NCI-H1694 treated with DMSO at 0.1 percent for 48 hours (cell line): ENCODE measurements around the gene GSTA4.
A peak's percentile ranks its signal among the peaks of the same experiment; 100 is the strongest.
"Not testable (repeated sequence)": the region's sequence is repeated elsewhere in the genome, so short reads cannot be mapped to it uniquely, and the experiment has no call there.

Experiments used
- DNase-seq: peaks from one replicate; lab custom pipeline; 2025; lab: John Stamatoyannopoulos, UW

GSTA4 gene

DNA sequence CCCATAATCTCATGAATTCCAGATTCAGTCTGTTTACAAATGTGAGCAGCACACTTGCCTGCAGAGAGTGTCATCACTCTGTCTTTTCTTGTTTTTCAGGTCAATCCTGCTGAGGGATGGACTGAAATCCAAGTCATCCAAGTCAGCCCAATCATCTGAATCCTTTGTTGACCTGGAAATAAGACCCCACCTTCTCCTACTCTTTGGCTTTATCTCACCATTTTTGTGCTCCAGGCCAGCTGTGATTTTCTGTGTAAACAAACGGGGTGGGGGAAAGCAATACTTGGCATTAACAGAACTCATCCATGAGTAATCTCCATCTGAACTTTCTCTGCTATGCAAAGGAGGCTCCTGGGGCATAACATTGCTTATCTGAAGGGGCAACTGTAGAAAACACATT lies 16.9 kb upstream of the GSTA4 start:
- no peak for DNase-seq

- no peak for DNase-seq
These were observed 15.4 kb upstream of the GSTA4 start for GRCh38 chr6:53010504-53010903.

DNA sequence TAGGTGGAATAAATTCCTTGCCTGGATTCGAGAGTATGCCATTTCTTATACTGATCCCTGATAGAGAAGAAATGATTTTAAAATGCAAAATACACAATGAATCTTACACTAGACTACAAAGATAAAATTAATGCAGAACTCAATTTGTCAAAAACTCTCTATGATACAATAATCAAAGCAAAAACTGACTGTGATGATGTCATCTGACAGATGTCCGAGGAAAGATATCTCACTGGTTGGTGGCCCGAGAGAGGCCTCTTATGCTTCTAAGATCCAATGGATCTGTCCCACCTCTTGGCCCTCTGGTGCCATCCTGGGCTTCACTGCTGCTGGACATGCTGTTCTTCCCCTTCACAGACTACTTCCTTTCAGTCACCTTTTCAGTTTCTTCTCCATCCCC lies 14.4 kb upstream of the GSTA4 start:
- DNase-seq: no peak

DNA sequence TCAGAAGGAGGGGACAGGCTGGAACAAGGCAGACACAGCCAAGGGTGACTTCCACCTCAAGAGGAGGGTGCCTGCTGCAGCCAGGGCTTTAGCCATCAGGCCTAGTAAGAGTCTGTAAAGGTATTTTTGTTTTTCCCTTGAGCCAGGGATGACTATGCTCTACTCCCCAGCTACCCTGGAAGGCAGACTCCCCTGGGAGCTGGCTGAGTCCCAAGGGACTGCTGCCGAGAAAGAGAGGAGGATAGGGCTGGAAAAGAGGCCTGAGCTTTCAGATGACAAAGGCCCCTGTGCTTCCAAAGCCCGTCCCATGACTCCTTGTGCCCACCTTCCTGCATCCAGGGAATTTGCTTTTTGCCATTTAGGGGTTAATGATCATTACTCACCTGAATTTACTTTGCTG lies 14.0 kb upstream of the GSTA4 start:
- no peak for DNase-seq

- not testable (repeated sequence) for DNase-seq
These were observed 13.2 kb upstream of the GSTA4 start for GRCh38 chr6:53008192-53008687.

DNA sequence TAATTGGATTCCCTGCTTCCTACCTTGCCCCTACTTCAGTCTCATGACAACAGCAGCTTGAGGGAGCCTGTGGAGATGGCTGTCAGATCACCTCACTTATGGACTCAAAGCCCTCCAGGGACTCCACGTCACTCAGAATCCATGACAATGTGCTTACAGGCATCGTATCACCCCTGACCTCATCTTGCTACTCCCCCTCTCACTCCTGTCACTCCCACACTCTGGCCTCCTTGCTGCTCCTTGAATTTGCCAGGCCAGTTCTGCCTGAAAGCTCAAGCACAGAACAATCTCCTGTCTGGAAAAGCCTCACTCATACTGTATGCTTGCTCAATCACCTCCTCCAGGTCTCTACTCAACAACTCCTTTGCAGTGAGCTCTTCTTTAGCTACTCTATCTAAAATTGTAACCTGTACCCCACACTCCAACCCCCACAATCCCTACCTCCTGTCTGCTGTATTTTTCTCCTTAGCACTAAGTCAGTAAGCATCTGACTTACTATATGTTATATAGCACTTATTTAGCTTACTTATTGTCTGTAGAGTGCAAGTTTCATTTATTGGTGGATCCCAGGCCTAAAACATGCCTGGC lies 10.7 kb upstream of the GSTA4 start:
- no peak for DNase-seq

DNA sequence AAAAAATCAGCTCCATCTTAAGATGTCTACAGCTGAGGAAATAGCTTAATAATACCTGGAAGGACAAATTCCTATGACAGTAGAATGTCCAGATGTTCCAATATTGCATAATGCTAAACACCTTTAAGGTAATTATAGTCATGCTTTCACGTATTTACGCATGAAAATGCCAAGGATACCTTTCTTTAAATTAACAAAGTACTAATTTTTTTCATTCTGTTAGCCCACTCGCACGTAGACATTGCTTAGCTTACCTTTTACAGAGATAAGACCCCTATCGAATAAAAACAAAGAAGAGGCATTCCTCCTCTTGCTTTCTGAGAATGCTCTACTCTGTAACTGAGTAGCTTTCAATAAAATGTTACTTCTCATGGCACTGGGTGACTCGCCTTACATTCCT lies 4.4 kb upstream of the GSTA4 start:
- DNase-seq: no peak

- DNase-seq: no peak
These were observed 3.5 kb upstream of the GSTA4 start for GRCh38 chr6:52998603-52999002.

GRCh38 chr6:52995913-52996645 lies 995 bp upstream of the GSTA4 start:
- peak; percentile 45 for DNase-seq

- DNase-seq: no peak
These were observed 320 bp downstream of the GSTA4 start for GRCh38 chr6:52994839-52995088.

DNA sequence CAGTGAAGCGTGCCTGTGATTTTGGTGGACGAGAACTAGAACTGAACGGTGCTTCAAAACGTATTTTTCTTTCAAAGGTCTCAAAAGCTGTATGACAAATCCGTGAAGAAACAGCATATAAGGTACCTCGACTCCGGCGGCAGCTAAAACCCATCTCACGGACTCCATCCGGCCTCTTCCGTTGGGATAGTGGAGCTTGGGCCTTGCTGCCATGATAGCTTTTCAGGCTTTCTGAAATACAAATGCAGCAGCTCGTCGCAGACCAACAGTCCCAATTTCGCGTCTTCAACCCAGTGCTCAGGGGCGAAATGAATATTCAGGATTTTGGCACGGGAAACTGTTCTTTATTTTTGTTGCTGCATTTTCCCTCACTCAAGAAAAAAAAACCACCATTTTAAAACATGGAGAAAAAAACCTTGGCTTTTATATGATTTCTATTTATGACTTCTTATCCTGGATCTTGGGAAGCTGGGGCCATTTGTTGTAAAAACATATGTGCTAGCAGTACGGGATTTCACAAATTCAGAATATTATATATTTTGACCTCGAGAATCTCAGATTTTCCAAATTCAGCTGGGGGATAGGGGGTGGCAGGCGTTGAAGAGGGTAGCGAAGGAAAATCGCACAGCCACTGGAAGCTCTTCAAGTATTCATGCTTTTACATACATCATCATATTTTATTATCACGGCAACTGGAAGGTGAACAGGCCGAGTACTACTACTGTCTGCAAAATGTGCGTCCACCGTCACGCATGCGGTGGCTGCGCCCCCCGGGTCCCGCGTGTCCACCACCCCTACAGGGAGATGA lies 849 bp downstream of the GSTA4 start:
- peak; percentile 40 for DNase-seq

- no peak for DNase-seq
These were observed 1.8 kb downstream of the GSTA4 start for GRCh38 chr6:52992980-52993920.

- DNase-seq: no peak
These were observed 4.7 kb downstream of the GSTA4 start for GRCh38 chr6:52990342-52990741.

DNA sequence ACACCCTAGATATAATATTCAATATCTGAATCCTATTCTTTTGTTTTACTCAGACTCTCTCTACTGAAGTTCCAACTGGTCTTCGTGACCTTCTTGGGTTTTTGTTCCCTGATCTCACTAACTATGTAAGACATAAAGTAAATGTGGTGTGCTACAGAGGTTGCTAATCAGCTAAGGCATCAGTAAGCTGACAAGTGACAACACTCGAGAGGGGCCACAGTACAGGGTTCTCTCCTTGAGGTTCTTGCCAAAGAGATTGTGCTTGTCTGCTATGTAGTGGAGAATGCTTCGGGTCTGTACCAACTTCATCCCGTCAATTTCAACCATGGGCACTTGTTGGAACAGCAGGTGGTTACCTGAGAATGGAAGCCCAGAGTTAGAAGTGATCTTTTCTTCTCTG lies 9.9 kb downstream of the GSTA4 start:
- DNase-seq: no peak

DNA sequence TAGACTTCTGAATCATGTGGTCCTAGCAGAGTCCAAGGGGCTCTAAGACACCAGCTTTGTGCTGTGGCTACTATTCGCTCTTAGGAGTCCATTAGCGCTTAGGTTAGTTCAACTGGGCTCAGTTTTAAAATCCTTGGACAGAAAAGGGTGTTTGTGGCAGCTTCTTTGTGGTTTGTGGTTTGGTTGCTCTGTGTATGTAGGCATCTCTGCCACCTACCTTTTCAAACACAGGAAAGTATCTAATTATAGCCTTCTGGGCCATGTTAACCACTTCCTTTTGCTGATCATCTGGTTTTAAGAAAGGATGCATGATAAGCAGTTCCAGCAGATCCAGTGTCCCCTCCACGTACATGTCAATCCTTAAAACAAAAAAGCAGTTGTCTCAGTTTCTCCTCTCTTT lies 10.8 kb downstream of the GSTA4 start:
- DNase-seq: no peak

- no peak for DNase-seq
These were observed 11.8 kb downstream of the GSTA4 start for GRCh38 chr6:52983159-52983848.

DNA sequence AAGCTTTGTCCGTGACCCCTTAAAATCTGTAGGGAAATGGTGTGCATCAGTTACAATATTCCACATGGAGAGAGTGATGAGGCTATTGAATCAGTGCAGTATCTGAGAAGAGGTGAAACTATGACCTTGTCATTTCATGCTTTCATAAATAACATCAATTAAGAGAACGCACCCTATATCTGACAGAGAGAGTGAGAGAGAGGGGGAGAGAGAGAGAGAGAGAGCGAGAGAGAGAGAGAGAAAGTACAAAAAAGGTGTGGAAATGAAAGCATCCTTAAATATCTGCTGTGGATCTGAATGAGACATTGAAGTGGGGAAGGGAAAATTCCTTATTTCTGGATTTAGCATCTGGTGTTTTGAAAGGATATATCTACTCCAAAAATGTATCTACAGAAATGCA lies 12.4 kb downstream of the GSTA4 start:
- no peak for DNase-seq

DNA sequence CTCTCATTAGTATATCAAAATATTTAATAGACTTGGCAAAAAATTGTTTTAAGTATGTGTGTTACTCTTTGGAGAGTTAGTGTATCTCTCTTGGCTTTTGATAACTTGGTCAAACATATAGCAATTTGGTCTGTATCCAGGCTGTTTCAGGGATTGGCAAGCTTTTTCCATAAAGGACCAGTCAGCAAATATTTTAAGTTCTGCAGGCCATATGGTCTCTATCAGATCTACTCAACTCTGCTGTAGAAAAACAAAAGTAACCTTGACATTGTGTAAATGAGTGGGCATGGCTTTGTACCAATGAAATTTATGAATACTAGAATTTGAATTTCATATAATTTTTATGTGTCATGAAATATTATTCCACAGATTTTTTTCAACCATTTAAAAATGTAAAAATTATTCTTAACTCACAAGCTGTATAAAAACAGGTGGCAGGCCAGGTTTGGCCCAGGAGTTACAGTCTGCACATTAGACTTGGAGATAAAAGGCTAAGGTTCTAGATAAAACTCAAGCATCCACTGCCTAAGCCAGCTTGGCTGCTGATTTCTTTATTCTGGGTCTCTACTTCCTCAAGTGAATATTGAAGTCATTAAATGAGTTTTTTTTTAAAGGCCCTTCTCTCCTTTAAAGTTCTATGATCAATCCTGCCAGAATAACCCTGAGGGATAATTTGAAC lies 13.7 kb downstream of the GSTA4 start:
- no peak for DNase-seq

- DNase-seq: no peak
These were observed 18.5 kb downstream of the GSTA4 start for GRCh38 chr6:52976591-52977035.

- DNase-seq: no peak
These were observed 18.9 kb downstream of the GSTA4 start for GRCh38 chr6:52976149-52976548.

- DNase-seq: no peak
These were observed 19.5 kb downstream of the GSTA4 start for GRCh38 chr6:52975580-52975979.
